Measurements from ENCODE around the gene SEC24C. TPM values are rescaled to one million over a fixed set of nuclear protein-coding genes. Genes with fewer than 3 reads are reported as not detected.
A peak's percentile ranks its signal among the peaks of the same experiment; 100 is the strongest.
"Not testable (repeated sequence)": the region's sequence is repeated elsewhere in the genome, so short reads cannot be mapped to it uniquely, and the experiment has no call there.

SEC24C gene
- polyA plus RNA-seq, 3 donors from 2014 or later: 15.5 to 77.7 (median 21.3) TPM

- no peak for DNase-seq
- Mint-ChIP-seq H3K27me3 (ENCODE audit: low read depth in 3 of 3) (no peaks in the 10 kb centered on the region), H3K4me3 (no peak overlapping the region), H3K9me3 (no peaks in the 10 kb centered on the region), H3K27ac (no peak overlapping the region), H3K4me1 (peaks cover 0 to 2% of the 10 kb centered on the region in 2 donors), H3K36me3 (peaks cover 21 to 41% (median 26%) of the 10 kb centered on the region in 3 donors)
Measured at GRCh38 chr10:73716251-73716650, 27.9 kb upstream of the SEC24C start.

DNA sequence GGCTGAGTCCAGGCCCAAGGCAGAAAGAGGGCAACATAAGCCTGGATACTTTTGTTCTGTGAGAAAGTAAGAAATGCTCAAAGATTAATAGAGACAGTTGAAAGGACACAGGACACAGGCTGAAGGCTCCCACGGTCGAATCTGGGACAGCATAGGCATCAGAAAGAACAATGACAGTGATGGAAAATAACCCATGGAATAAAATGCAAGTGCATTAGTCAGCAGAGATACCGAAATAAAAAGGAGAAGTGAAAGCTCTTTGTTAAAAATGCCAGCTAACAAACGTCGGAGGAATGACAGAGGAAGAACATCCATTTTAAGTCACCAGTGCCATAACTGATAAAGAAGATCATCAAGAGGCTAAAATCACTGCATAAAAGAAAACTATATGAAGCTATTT is 26.6 kb upstream of the SEC24C start:
- no peaks in the 10 kb centered on the region for H3K9me3 Mint-ChIP-seq
- DNase-seq: no peak
- peak overlapping the region in 2 of 6 donors; percentile 6 to 21 for H3K27ac Mint-ChIP-seq
- peaks cover 21 to 47% (median 22%) of the 10 kb centered on the region in 3 donors for H3K36me3 Mint-ChIP-seq
- H3K4me3 Mint-ChIP-seq: no peak overlapping the region
- H3K27me3 Mint-ChIP-seq (ENCODE audit: low read depth in 3 of 3): no peaks in the 10 kb centered on the region
- H3K4me1 Mint-ChIP-seq: peaks cover 0 to 2% of the 10 kb centered on the region in 2 donors

- not testable (repeated sequence) for H3K9me3 Mint-ChIP-seq; H3K4me3 Mint-ChIP-seq; DNase-seq; H3K4me1 Mint-ChIP-seq; H3K27me3 Mint-ChIP-seq (ENCODE audit: low read depth in 3 of 3)
- peak overlapping the region in 1 of 6 donors; percentile 53 for H3K27ac Mint-ChIP-seq
- peaks cover 17 to 46% (median 25%) of the 10 kb centered on the region in 3 donors for H3K36me3 Mint-ChIP-seq
Measured at GRCh38 chr10:73720561-73720960, 23.6 kb upstream of the SEC24C start.

DNA sequence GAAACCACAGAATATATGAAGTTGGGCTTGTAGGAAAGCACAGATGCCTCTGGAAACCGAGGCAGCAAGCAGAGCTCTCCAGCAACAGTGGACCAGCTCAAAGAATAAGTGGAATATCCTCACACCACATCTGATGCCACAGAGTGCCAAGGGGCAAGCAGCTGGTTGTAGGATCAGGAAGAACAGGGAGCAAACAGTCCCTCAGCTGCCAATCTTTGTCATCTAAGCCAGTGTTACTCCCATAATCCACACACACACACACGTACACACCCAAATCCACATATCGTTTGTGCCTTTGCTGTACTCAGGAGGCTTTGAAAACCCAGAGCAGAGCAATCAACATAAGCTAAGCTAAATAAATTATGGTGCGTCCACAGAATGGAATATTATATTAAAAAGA is 20.7 kb upstream of the SEC24C start:
- peaks cover 0 to 4% of the 10 kb centered on the region in 2 donors for H3K4me1 Mint-ChIP-seq
- H3K27me3 Mint-ChIP-seq (ENCODE audit: low read depth in 3 of 3): no peaks in the 10 kb centered on the region
- no peak overlapping the region for H3K27ac Mint-ChIP-seq
- H3K4me3 Mint-ChIP-seq: no peak overlapping the region
- H3K9me3 Mint-ChIP-seq: no peaks in the 10 kb centered on the region
- H3K36me3 Mint-ChIP-seq: peaks cover 11 to 44% (median 12%) of the 10 kb centered on the region in 3 donors
- no peak for DNase-seq

- DNase-seq, H3K9me3 Mint-ChIP-seq: not testable (repeated sequence)
- H3K27ac Mint-ChIP-seq: peak overlapping the region; percentile 96 to 99 (median 98)
- H3K4me3 Mint-ChIP-seq: peak overlapping the region; percentile 98 to 100 (median 99)
- peaks cover 22 to 31% of the 10 kb centered on the region in 2 donors for H3K4me1 Mint-ChIP-seq
- peaks cover 0 to 19% (median 7%) of the 10 kb centered on the region in 3 donors for H3K36me3 Mint-ChIP-seq
- H3K27me3 Mint-ChIP-seq (ENCODE audit: low read depth in 3 of 3): peaks cover 0 to 15% (median 5%) of the 10 kb centered on the region in 3 donors
Measured at GRCh38 chr10:73729781-73730152, 14.4 kb upstream of the SEC24C start.

GRCh38 chr10:73730153-73730906 is 13.8 kb upstream of the SEC24C start:
- no peaks in the 10 kb centered on the region for H3K9me3 Mint-ChIP-seq
- H3K4me3 Mint-ChIP-seq: peak overlapping the region; percentile 98 to 100 (median 99)
- peak overlapping the region; percentile 96 to 99 (median 98) for H3K27ac Mint-ChIP-seq
- H3K27me3 Mint-ChIP-seq (ENCODE audit: low read depth in 3 of 3): peaks cover 0 to 15% (median 5%) of the 10 kb centered on the region in 3 donors
- DNase-seq: peak; percentile 87 to 89 (median 87)
- peaks cover 0 to 19% (median 7%) of the 10 kb centered on the region in 3 donors for H3K36me3 Mint-ChIP-seq
- H3K4me1 Mint-ChIP-seq: peaks cover 22 to 31% of the 10 kb centered on the region in 2 donors

DNA sequence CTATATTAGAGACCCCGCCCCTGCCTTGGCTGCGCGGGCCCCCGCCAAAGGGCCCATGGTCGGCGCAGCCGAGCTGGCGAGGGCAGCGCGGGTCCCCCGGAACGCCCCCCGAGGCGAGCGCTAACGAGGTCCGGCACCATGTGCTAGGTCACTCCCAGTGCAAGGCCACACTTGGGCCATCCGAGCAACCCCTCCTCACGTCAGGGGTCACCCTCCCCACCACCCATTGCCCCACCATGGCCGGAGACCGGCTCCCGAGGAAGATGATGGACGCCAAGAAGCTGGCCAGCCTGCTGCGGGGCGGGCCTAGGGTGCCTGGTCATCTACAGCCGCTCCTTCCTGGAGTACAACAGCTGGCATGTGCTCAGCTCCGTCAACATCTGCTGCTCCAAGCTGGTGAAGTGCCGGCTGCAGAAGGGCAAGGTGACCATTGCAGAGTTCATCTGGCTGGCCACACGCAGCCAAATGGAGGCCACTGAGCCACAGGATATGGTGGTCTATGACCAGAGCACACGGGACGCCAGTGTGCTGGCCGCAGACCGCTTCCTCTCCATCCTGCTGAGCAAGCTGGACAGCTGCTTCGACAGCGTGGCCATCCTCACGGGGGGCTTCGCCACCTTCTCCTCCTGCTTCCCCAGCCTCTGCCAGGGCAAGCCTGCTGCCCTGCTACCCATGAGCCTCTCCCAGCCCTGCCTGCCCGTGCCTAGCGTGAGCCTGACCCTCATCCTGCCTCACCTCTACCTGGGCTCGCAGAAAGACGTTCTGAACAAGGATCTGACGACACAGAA is 12.4 kb upstream of the SEC24C start:
- Mint-ChIP-seq H3K27ac (peak overlapping the region in 5 of 6 donors; percentile 46 to 98 (median 65)), H3K36me3 (peaks cover 0 to 11% (median 0%) of the 10 kb centered on the region in 3 donors), H3K4me3 (peak overlapping the region in 4 of 5 donors; percentile 60 to 99 (median 84)), H3K4me1 (peaks cover 22 to 31% of the 10 kb centered on the region in 2 donors), H3K9me3 (no peaks in the 10 kb centered on the region), H3K27me3 (ENCODE audit: low read depth in 3 of 3) (peaks cover 0 to 15% (median 5%) of the 10 kb centered on the region in 3 donors)
- DNase-seq: no peak

GRCh38 chr10:73732426-73732825 is 11.7 kb upstream of the SEC24C start:
- Mint-ChIP-seq H3K36me3 (peaks cover 0 to 6% (median 0%) of the 10 kb centered on the region in 3 donors), H3K4me3 (peak overlapping the region in 4 of 5 donors; percentile 50 to 71 (median 64)), H3K4me1 (peaks cover 22 to 31% of the 10 kb centered on the region in 2 donors), H3K27me3 (ENCODE audit: low read depth in 3 of 3) (peaks cover 0 to 15% (median 5%) of the 10 kb centered on the region in 3 donors), H3K9me3 (no peaks in the 10 kb centered on the region), H3K27ac (peak overlapping the region in 4 of 6 donors; percentile 46 to 70 (median 58))
- no peak for DNase-seq

- H3K27ac Mint-ChIP-seq: no peak overlapping the region
- peaks cover 0 to 3% (median 0%) of the 10 kb centered on the region in 3 donors for H3K36me3 Mint-ChIP-seq
- DNase-seq: no peak
- no peak overlapping the region for H3K4me3 Mint-ChIP-seq
- peaks cover 22 to 31% of the 10 kb centered on the region in 2 donors for H3K4me1 Mint-ChIP-seq
- no peaks in the 10 kb centered on the region for H3K9me3 Mint-ChIP-seq
- H3K27me3 Mint-ChIP-seq (ENCODE audit: low read depth in 3 of 3): peaks cover 0 to 15% (median 5%) of the 10 kb centered on the region in 3 donors
Measured at GRCh38 chr10:73732931-73733623, 11.1 kb upstream of the SEC24C start.

- no peak overlapping the region for H3K4me3 Mint-ChIP-seq
Measured at GRCh38 chr10:73734028-73734720, 10.0 kb upstream of the SEC24C start.

GRCh38 chr10:73734796-73735305 is 9.3 kb upstream of the SEC24C start:
- peaks cover 17 to 20% of the 10 kb centered on the region in 2 donors for H3K4me1 Mint-ChIP-seq
- DNase-seq: no peak
- H3K9me3 Mint-ChIP-seq: no peaks in the 10 kb centered on the region
- H3K36me3 Mint-ChIP-seq: peaks cover 0 to 3% (median 0%) of the 10 kb centered on the region in 3 donors
- H3K27ac Mint-ChIP-seq: no peak overlapping the region
- H3K27me3 Mint-ChIP-seq (ENCODE audit: low read depth in 3 of 3): peaks cover 0 to 10% (median 5%) of the 10 kb centered on the region in 3 donors
- H3K4me3 Mint-ChIP-seq: peak overlapping the region in 1 of 5 donors; percentile 9

More at GRCh38 chr10:73734028-73734720, 10.0 kb upstream of the SEC24C start:
- H3K9me3 Mint-ChIP-seq: no peaks in the 10 kb centered on the region
- peaks cover 22 to 25% of the 10 kb centered on the region in 2 donors for H3K4me1 Mint-ChIP-seq
- no peak for DNase-seq
- no peak overlapping the region for H3K27ac Mint-ChIP-seq
- H3K27me3 Mint-ChIP-seq (ENCODE audit: low read depth in 3 of 3): peaks cover 0 to 15% (median 5%) of the 10 kb centered on the region in 3 donors
- peaks cover 0 to 3% (median 0%) of the 10 kb centered on the region in 3 donors for H3K36me3 Mint-ChIP-seq

GRCh38 chr10:73740501-73741254 is 3.5 kb upstream of the SEC24C start:
- not testable (repeated sequence) for H3K27me3 Mint-ChIP-seq (ENCODE audit: low read depth in 3 of 3); H3K4me3 Mint-ChIP-seq; H3K36me3 Mint-ChIP-seq; H3K9me3 Mint-ChIP-seq; H3K27ac Mint-ChIP-seq; DNase-seq
- peaks cover 28 to 31% of the 10 kb centered on the region in 2 donors for H3K4me1 Mint-ChIP-seq
